K562 (cell line): ENCODE data around the gene KCNMB3. TPM values are rescaled to one million over a fixed set of nuclear protein-coding genes. Genes with fewer than 3 reads are reported as not detected.

ENCODE experiments used
- CHD2 ChIP-seq: IDR thresholded peaks from 2 replicates; pipeline ENCODE4 v1.6.1; 2011; ENCODE audit warnings: low read depth, low read length
- POLR2G ChIP-seq: fragments of 200-400 bp; formaldehyde crosslinking; IDR thresholded peaks from 2 replicates; pipeline ENCODE4 v1.6.1; 2017; ENCODE audit warnings: low read depth, mild to moderate bottlenecking, antibody characterized with exemption, low read length, moderate library complexity
- RBFOX2 ChIP-seq: fragments of 200-400 bp; formaldehyde crosslinking; IDR thresholded peaks from 2 replicates; pipeline ENCODE4 v1.6.1; 2017; ENCODE audit warnings: low read depth, mild to moderate bottlenecking, low read length, moderate library complexity
- YY1 ChIP-seq, 3 experiments: IDR thresholded peaks; 2 replicates each; pipeline ENCODE4 v1.6.1; 2011; ENCODE audit warnings: low read length in 2 of 3, mild to moderate bottlenecking in 2 of 3, moderate library complexity in 2 of 3, borderline replicate concordance in 1 of 3, control low read depth in 1 of 3, low read depth in 1 of 3; ENCODE audit not compliant: insufficient read depth in 3 of 3, insufficient replicate concordance in 2 of 3, control insufficient read depth in 1 of 3, insufficient read length in 1 of 3; ENCODE audit errors: extremely low read depth in 1 of 3
- ZNF239 ChIP-seq: fragments of 250-450 bp; sonication (Bioruptor Pico); IDR thresholded peaks from 2 replicates; pipeline ENCODE4 v1.4.0; 2020; ENCODE audit warnings: mild to moderate bottlenecking
- polyA plus RNA-seq, 8 experiments: library from polyadenylated mRNA; depleted of rRNA in 4 of 8; stranded (reverse) in 5 of 8; unstranded in 3 of 8; fragments of >200 nt; fragmentation: Nextera tagmentation in 2 of 8; fragmentation: Illumina TruSeq in 1 of 8; extraction: Ambion mirVana in 2 of 8; extraction: Trizol in 1 of 8; gene quantifications; 2 replicates each; pipeline versions ENCODE4 v1.2.1 to v1.2.3, GENCODE V29; 2011 to 2014; ENCODE audit warnings: inconsistent platforms in 1 of 8, missing spikeins in 1 of 8
- total RNA-seq, 7 experiments: library from RNA; depleted of rRNA in 6 of 7; stranded (reverse); fragments of >200 nt in 6 of 7; fragmentation: Illumina TruSeq in 2 of 7; extraction: Trizol in 2 of 7; gene quantifications; 2 replicates each; pipeline versions ENCODE4 v1.2.1 to v1.2.3, GENCODE V29; 2011 to 2021; ENCODE audit warnings: low replicate concordance in 1 of 7
- TF ChIP-seq, protein P1 (sequence below): fragments of 450-650 bp; conservative IDR thresholded peaks from 2 replicates; pipeline ENCODE4 v1.6.1; 2016; ENCODE audit warnings: missing genetic modification characterization, low read depth, mild to moderate bottlenecking, missing compliant biosample characterization, moderate library complexity
- TF ChIP-seq, protein P2 (sequence below): sonication (generic); formaldehyde crosslinking; IDR thresholded peaks from 2 replicates; pipeline ENCODE4 v1.8.0; 2022; ENCODE audit warnings: missing genetic modification reagents, mild to moderate bottlenecking, borderline replicate concordance

KCNMB3 gene
- total and polyA plus RNA-seq, 9 of the 15 experiments (the other 6 are each of a cell fraction or from before 2014, with no cell fraction given): 7.0 to 21.1 (median 14.3) TPM

DNA sequence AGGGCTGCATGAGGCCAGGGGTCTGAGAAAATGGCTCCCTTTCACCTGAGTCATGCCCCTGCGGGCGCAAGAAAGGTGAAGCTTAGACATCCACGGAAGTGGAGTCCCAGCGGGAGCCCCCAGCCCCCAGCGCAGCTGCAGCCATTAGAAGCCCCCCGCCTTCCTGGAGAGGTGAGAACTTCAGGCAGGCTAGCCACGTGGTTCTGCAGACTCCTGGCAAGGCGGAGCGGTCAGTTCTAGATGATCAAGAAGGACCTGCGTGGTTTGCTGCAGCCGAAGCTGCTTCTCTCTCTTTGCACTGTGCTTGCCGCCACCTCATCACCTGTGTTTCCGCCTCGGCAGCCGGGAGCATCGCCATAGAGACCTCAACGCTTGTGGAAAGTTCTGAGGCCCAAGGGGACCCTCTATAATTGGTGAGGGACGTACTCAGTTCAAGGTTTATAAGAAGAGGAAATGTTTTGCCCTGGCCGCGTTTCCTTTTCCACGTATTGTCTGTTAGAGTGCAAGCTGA is 15.8 kb upstream of the KCNMB3 start (continued):
- TF ChIP-seq, protein P1, sequence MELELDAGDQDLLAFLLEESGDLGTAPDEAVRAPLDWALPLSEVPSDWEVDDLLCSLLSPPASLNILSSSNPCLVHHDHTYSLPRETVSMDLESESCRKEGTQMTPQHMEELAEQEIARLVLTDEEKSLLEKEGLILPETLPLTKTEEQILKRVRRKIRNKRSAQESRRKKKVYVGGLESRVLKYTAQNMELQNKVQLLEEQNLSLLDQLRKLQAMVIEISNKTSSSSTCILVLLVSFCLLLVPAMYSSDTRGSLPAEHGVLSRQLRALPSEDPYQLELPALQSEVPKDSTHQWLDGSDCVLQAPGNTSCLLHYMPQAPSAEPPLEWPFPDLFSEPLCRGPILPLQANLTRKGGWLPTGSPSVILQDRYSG (tag): no peak
- TF ChIP-seq ZNF239: no peak
- peak; percentile 47; the same call in 1 of the 2 replicates for TF ChIP-seq RBFOX2
- no peak for TF ChIP-seq POLR2G
- TF ChIP-seq CHD2: no peak
- TF ChIP-seq, protein P2, sequence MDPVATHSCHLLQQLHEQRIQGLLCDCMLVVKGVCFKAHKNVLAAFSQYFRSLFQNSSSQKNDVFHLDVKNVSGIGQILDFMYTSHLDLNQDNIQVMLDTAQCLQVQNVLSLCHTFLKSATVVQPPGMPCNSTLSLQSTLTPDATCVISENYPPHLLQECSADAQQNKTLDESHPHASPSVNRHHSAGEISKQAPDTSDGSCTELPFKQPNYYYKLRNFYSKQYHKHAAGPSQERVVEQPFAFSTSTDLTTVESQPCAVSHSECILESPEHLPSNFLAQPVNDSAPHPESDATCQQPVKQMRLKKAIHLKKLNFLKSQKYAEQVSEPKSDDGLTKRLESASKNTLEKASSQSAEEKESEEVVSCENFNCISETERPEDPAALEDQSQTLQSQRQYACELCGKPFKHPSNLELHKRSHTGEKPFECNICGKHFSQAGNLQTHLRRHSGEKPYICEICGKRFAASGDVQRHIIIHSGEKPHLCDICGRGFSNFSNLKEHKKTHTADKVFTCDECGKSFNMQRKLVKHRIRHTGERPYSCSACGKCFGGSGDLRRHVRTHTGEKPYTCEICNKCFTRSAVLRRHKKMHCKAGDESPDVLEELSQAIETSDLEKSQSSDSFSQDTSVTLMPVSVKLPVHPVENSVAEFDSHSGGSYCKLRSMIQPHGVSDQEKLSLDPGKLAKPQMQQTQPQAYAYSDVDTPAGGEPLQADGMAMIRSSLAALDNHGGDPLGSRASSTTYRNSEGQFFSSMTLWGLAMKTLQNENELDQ: no peak
- peak in 1 of 3 experiments; percentile 20 for TF ChIP-seq YY1 (IDR thresholded peaks at IDR 0.05; ENCODE audit: borderline replicate concordance in 1 of 3, control insufficient read depth in 1 of 3, extremely low read depth in 1 of 3, insufficient read depth in 3 of 3, insufficient read length in 1 of 3, insufficient replicate concordance in 2 of 3, low read depth in 1 of 3, low read length in 2 of 3)
